ENCODE measurements around the gene PRKAR2B. TPM values are rescaled to one million over a fixed set of nuclear protein-coding genes. Genes with fewer than 3 reads are reported as not detected.

Gene PRKAR2B
- total and polyA plus RNA-seq, 2 of the 4 experiments (the other 2 are of a cell fraction) = 3.0 to 3.1 TPM

DNA sequence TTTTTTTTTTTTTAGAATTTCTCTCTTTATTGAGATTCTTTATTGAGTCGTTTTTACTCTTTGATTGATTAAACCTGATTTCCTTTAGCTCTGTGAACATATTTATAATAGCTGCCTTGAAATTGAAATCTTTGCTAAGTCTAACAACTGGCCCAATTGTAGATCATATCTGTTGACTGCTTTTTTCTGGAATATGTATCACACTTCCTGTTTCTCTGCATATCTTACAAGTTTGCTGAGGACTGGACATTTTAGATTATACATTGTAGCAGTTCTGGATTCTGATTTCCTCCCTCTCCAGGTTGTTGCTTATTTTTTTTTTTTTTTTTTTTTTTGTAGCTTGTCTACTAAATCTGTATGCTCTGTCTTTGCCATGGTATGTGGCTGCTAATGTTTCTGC, 56.3 kb downstream of the PRKAR2B start:
- ATAC-seq (ENCODE audit: low read depth) (no peak), DNase-seq (no peak)
- H4K20me1 ChIP-seq (ENCODE audit: insufficient read depth, low read length) = no peaks in the 10 kb centered on the region
- H3K18ac ChIP-seq (ENCODE audit: low read depth, low read length) = no peak overlapping the region
- no peak overlapping the region for H2AK5ac ChIP-seq (ENCODE audit: low read depth, low read length)
- no peak overlapping the region for H2BK120ac ChIP-seq (ENCODE audit: low read depth, low read length)
- POLR2A ChIA-PET (ENCODE audit: unreplicated experiment) = no interaction called here
- CTCF ChIA-PET = interaction anchor here (0.6 kb wide), 1 partner anchor 977 kb away, joined by 10 read pairs; no protein-coding TSS in a partner anchor
- TF ChIP-seq CEBPB (IDR thresholded peaks at IDR 0.05; ENCODE audit: low read depth, low read length) (no peak), MAZ (IDR thresholded peaks at IDR 0.05; ENCODE audit: borderline replicate concordance, low read depth, low read length) (no peak), RAD21 (IDR thresholded peaks at IDR 0.05; ENCODE audit: low read length) (no peak), CHD1 (IDR thresholded peaks at IDR 0.05; ENCODE audit: low read depth, low read length) (no peak), POLR2A (IDR thresholded peaks at IDR 0.05; ENCODE audit: low read depth, low read length) (no peak), FOS (IDR thresholded peaks at IDR 0.05; ENCODE audit: low read depth, low read length) (no peak), NFE2L2 (IDR thresholded peaks at IDR 0.05; ENCODE audit: low read depth, low read length) (no peak), SMC3 (IDR thresholded peaks at IDR 0.05; ENCODE audit: low read depth, low read length) (no peak)
- TF ChIP-seq, protein P1, sequence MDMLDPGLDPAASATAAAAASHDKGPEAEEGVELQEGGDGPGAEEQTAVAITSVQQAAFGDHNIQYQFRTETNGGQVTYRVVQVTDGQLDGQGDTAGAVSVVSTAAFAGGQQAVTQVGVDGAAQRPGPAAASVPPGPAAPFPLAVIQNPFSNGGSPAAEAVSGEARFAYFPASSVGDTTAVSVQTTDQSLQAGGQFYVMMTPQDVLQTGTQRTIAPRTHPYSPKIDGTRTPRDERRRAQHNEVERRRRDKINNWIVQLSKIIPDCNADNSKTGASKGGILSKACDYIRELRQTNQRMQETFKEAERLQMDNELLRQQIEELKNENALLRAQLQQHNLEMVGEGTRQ (IDR thresholded peaks at IDR 0.05; ENCODE audit: low read depth, low read length) = no peak
- TF ChIP-seq, protein P2, sequence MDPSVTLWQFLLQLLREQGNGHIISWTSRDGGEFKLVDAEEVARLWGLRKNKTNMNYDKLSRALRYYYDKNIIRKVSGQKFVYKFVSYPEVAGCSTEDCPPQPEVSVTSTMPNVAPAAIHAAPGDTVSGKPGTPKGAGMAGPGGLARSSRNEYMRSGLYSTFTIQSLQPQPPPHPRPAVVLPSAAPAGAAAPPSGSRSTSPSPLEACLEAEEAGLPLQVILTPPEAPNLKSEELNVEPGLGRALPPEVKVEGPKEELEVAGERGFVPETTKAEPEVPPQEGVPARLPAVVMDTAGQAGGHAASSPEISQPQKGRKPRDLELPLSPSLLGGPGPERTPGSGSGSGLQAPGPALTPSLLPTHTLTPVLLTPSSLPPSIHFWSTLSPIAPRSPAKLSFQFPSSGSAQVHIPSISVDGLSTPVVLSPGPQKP (IDR thresholded peaks at IDR 0.05; ENCODE audit: borderline replicate concordance, low read depth, low read length) = no peak
- TF ChIP-seq, protein P3, sequence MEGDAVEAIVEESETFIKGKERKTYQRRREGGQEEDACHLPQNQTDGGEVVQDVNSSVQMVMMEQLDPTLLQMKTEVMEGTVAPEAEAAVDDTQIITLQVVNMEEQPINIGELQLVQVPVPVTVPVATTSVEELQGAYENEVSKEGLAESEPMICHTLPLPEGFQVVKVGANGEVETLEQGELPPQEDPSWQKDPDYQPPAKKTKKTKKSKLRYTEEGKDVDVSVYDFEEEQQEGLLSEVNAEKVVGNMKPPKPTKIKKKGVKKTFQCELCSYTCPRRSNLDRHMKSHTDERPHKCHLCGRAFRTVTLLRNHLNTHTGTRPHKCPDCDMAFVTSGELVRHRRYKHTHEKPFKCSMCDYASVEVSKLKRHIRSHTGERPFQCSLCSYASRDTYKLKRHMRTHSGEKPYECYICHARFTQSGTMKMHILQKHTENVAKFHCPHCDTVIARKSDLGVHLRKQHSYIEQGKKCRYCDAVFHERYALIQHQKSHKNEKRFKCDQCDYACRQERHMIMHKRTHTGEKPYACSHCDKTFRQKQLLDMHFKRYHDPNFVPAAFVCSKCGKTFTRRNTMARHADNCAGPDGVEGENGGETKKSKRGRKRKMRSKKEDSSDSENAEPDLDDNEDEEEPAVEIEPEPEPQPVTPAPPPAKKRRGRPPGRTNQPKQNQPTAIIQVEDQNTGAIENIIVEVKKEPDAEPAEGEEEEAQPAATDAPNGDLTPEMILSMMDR (conservative IDR thresholded peaks at IDR 0.05; ENCODE audit: low read depth, low read length) = no peak
- H3K4me3 ChIP-seq (ENCODE audit: insufficient read depth, low read depth, low read length) = no peak overlapping the region
- H3K9ac ChIP-seq (ENCODE audit: low read depth, low read length) = no peak overlapping the region
- H4K91ac ChIP-seq (ENCODE audit: insufficient read depth, low read depth, low read length) = no peak overlapping the region
- H2BK15ac ChIP-seq (ENCODE audit: low read depth, low read length) = no peak overlapping the region
- H3K79me1 ChIP-seq (ENCODE audit: low read depth in 1 of 2, low read length in 2 of 2) = peaks cover 0 to 3% of the 10 kb centered on the region in 2 experiments; a peak in 1 of 4 replicates
- H3K4me1 ChIP-seq (ENCODE audit: control insufficient read depth, insufficient read depth, low read length) = no peaks in the 10 kb centered on the region
- H2AK9ac ChIP-seq (replicated peaks; ENCODE audit: low read depth, low read length, poor library complexity) = no peak overlapping the region
- H3K56ac ChIP-seq (ENCODE audit: extremely low read depth, insufficient read depth, low read length) = no peak overlapping the region
- no TSS peak for BruUV-seq (replicated peaks)
- H3K23ac ChIP-seq (ENCODE audit: low read depth, low read length) = no peak overlapping the region
- H3K4ac ChIP-seq (ENCODE audit: low read depth, low read length) = no peak overlapping the region
- no peaks in the 10 kb centered on the region for H3K27me3 ChIP-seq (ENCODE audit: control insufficient read depth, insufficient read depth, low read length)
- intact Hi-C loops (cut with micrococcal nuclease) = no loop called here
- H2BK5ac ChIP-seq (ENCODE audit: low read depth, low read length, poor library complexity, severe bottlenecking) = no peak overlapping the region
- no peak overlapping the region for H3K4me2 ChIP-seq (ENCODE audit: low read depth, low read length)
- in situ Hi-C loops (cut with MboI; ENCODE audit: low sequenced_read_pairs) = no loop called here
- no peak overlapping the region for H2AFZ ChIP-seq (replicated peaks; ENCODE audit: low read length, poor library complexity)
- dilution Hi-C loops (cut with HindIII; ENCODE audit: low sequenced_read_pairs, unreplicated experiment) = no loop called here
- no peak overlapping the region for H3K27ac ChIP-seq (ENCODE audit: insufficient read depth, low read length)
- no CpG with 5 or more reads among the region's 1 CpG for WGBS, 2 experiments (ENCODE audit: extremely low coverage in 2 of 2, insufficient read length in 1 of 2)
- H3K14ac ChIP-seq (replicated peaks; ENCODE audit: low read depth, low read length) = no peak overlapping the region
- H3K9me3 ChIP-seq (ENCODE audit: control insufficient read depth, insufficient read depth, low read length) = no peaks in the 10 kb centered on the region; the same call in 1 of the 2 replicates
- no peaks in the 10 kb centered on the region for H3K9me1 ChIP-seq (ENCODE audit: insufficient read depth, low read length)
- H3K36me3 ChIP-seq (ENCODE audit: control insufficient read depth, insufficient read depth, low read length) = no peaks in the 10 kb centered on the region
- no peak overlapping the region for H2BK20ac ChIP-seq (ENCODE audit: low read depth, low read length)
- no peak overlapping the region for H4K8ac ChIP-seq (ENCODE audit: low read depth in 2 of 2, low read length in 2 of 2)
- H4K5ac ChIP-seq (ENCODE audit: low read depth, low read length) = no peak overlapping the region

Data from IMR-90 (cell line).